DND-41 (cell line): ENCODE data around the gene GADL1.

ENCODE experiments used
- EZH2 ChIP-seq: IDR thresholded peaks from 3 replicates; pipeline ENCODE4 v1.6.1; 2012; ENCODE audit warnings: borderline replicate concordance, low read depth, mild to moderate bottlenecking, moderate library complexity, low read length, inconsistent platforms; ENCODE audit not compliant: severe bottlenecking
- TF ChIP-seq, protein P1 (sequence below): IDR thresholded peaks from 2 replicates; pipeline ENCODE4 v1.5.1; 2012; ENCODE audit warnings: borderline replicate concordance, low read length, moderate library complexity, mild to moderate bottlenecking; ENCODE audit not compliant: poor library complexity, severe bottlenecking; ENCODE audit errors: extremely low read depth

DNA sequence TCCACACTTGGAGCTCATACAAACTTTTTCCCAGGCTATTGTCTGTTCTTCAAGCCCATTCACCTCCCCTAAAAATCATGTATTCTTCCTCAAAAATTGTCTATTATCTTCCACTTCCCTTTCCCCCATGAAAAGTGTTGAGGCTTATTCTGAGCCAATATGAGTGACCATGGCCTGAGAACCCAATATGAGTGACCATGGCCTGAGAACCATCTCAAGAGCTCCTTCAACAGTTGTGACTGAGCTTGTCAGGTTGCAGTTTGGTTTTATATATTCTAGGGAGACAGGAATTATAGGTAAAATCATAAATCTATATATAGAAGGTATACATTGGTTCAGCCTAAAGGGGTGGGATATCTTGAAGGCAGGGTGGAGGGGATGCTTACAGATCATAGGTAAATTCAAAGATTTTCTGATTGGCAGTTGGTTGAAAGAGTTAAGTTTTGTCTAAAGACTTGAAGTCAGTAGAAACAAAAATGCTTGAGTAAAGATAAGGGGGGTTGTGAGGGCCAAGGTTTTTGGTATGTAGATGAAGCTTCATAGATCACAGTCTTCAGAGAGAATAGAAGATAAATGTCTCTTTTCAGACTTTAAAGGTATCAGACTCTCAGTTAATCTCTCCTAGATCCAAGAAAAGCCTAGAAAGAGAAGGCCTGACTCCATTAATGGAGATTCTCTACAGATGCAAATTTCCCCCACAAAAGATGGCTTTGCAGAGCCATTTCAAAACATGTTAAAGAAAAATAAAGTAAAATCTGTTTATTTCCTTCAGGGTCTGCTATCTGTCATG lies 192.2 kb downstream of the GADL1 start:
- TF ChIP-seq, protein P1, sequence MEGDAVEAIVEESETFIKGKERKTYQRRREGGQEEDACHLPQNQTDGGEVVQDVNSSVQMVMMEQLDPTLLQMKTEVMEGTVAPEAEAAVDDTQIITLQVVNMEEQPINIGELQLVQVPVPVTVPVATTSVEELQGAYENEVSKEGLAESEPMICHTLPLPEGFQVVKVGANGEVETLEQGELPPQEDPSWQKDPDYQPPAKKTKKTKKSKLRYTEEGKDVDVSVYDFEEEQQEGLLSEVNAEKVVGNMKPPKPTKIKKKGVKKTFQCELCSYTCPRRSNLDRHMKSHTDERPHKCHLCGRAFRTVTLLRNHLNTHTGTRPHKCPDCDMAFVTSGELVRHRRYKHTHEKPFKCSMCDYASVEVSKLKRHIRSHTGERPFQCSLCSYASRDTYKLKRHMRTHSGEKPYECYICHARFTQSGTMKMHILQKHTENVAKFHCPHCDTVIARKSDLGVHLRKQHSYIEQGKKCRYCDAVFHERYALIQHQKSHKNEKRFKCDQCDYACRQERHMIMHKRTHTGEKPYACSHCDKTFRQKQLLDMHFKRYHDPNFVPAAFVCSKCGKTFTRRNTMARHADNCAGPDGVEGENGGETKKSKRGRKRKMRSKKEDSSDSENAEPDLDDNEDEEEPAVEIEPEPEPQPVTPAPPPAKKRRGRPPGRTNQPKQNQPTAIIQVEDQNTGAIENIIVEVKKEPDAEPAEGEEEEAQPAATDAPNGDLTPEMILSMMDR, result no peak
- no peak for TF ChIP-seq EZH2
